NCI-H748 treated with DMSO at 0.1 percent for 48 hours (cell line): ENCODE results near the gene RAB34.
"Not testable (repeated sequence)": the region's sequence is repeated elsewhere in the genome, so short reads cannot be mapped to it uniquely, and the experiment has no call there.

Experiments
- DNase-seq: peaks from one replicate; lab custom pipeline; 2025; lab: John Stamatoyannopoulos, UW

The RAB34 gene

GRCh38 chr17:28728364-28729200, 10.9 kb upstream of the RAB34 start, which contains the start of gene NEK8:
TSS of gene NEK8 (plus strand) at chr17:28728788. CDS start at chr17:28728814, 26 bp downstream.
- peak; percentile 97 for DNase-seq

GRCh38 chr17:28726627-28727491, 9.2 kb upstream of the RAB34 start:
- peak; percentile 98 for DNase-seq

GRCh38 chr17:28726226-28726626, 8.6 kb upstream of the RAB34 start, which contains the start of gene TLCD1:
TSS of gene TLCD1 (minus strand) at chr17:28726233. CDS start at chr17:28726097, 136 bp downstream.
- DNase-seq, result peak; percentile 71

- DNase-seq, result peak; percentile 71
Measured at GRCh38 chr17:28725660-28726225, 8.1 kb upstream of the RAB34 start.

- DNase-seq, result peak; percentile 60
Measured at GRCh38 chr17:28725166-28725659, 7.5 kb upstream of the RAB34 start.

GRCh38 chr17:28724500-28725165, 7.0 kb upstream of the RAB34 start:
- DNase-seq, result no peak

GRCh38 chr17:28723836-28724499, 6.3 kb upstream of the RAB34 start:
- DNase-seq, result not testable (repeated sequence)

- DNase-seq, result no peak
Measured at GRCh38 chr17:28723159-28723835, 5.6 kb upstream of the RAB34 start.

GRCh38 chr17:28722417-28723158, 4.9 kb upstream of the RAB34 start:
- DNase-seq, result no peak

- DNase-seq, result not testable (repeated sequence)
Measured at GRCh38 chr17:28720997-28721329, 3.3 kb upstream of the RAB34 start.

- DNase-seq, result peak; percentile 9
Measured at GRCh38 chr17:28720247-28720996, 2.8 kb upstream of the RAB34 start.

- no peak for DNase-seq
Measured at GRCh38 chr17:28719021-28719433, 1.4 kb upstream of the RAB34 start.

- no peak for DNase-seq
Measured at GRCh38 chr17:28718333-28719020, 809 bp upstream of the RAB34 start.

GRCh38 chr17:28716740-28717577, 709 bp downstream of the RAB34 start:
- DNase-seq, result no peak

- no peak for DNase-seq
Measured at GRCh38 chr17:28715217-28715616, 2.5 kb downstream of the RAB34 start.

- DNase-seq, result no peak
Measured at GRCh38 chr17:28714281-28714680, 3.4 kb downstream of the RAB34 start.

GRCh38 chr17:28712705-28713415, 4.8 kb downstream of the RAB34 start:
- no peak for DNase-seq
